Naive thymus-derived CD4-positive, alpha-beta T cell (primary cell): Measurements from ENCODE around the gene DOK3. TPM values are rescaled to one million over a fixed set of nuclear protein-coding genes. Genes with fewer than 3 reads are reported as not detected.

Experiments
- ATAC-seq: fragments of 150-1000 bp; cut with Tn5 transposase; 2 replicates; pipeline ENCODE4 v1.10.0; 2021; ENCODE audit warnings: mild to moderate bottlenecking, moderate library complexity
- CTCF ChIA-PET: fragments of 350-600 bp; sonication (Branson Sonifier 250); formaldehyde crosslinking; loops from one replicate; lab custom pipeline; 2021; ENCODE audit warnings: antibody characterized with exemption; lab: Charles Lee
- POLR2A ChIA-PET: fragments of 350-600 bp; sonication (Branson Sonifier 250); formaldehyde crosslinking; loops from one replicate; lab custom pipeline; 2021; ENCODE audit warnings: antibody characterized with exemption, inconsistent platforms; lab: Charles Lee
- DNase-seq, 9 donors: peaks; one replicate each; pipeline versions ENCODE4 v3.0.0 to v3.0.0-alpha.2; 2020 to 2022; ENCODE audit warnings: mixed read lengths in 1 of 9
- H3K27ac ChIP-seq: one replicate; pipeline ENCODE4 v1.7.0; 2013; ENCODE audit warnings: mild to moderate bottlenecking, low read depth, low read length, moderate library complexity
- H3K27me3 ChIP-seq, 2 donors: one replicate each; pipeline ENCODE4 v1.7.0; 2013; ENCODE audit warnings: low read length in 2 of 2, mild to moderate bottlenecking in 2 of 2, moderate library complexity in 2 of 2; ENCODE audit not compliant: control insufficient read depth in 2 of 2, insufficient read depth in 2 of 2
- H3K36me3 ChIP-seq, 3 experiments: 1 replicate in 2 of 3; 2 replicates in 1 of 3; pipeline ENCODE4 v1.7.0; 2013; ENCODE audit warnings: low read length in 3 of 3, mild to moderate bottlenecking in 3 of 3, moderate library complexity in 1 of 3; ENCODE audit not compliant: insufficient read depth in 3 of 3, control insufficient read depth in 2 of 3
- H3K4me1 ChIP-seq, 2 donors: one replicate each; pipeline ENCODE4 v1.7.0; 2013; ENCODE audit warnings: low read length in 2 of 2, mild to moderate bottlenecking in 2 of 2, moderate library complexity in 1 of 2; ENCODE audit not compliant: control insufficient read depth in 2 of 2, insufficient read depth in 2 of 2
- H3K4me3 ChIP-seq: 2 replicates; pipeline ENCODE4 v1.7.0; 2013; ENCODE audit warnings: mild to moderate bottlenecking, low read length
- H3K9me3 ChIP-seq, 3 experiments: 1 replicate in 2 of 3; 2 replicates in 1 of 3; pipeline ENCODE4 v1.7.0; 2013; ENCODE audit warnings: low read length in 3 of 3; ENCODE audit not compliant: control insufficient read depth in 2 of 3
- H3K27ac Mint-ChIP-seq, 9 donors: one replicate each; pipeline ENCODE4 v1.8.0; 2020 to 2022; ENCODE audit warnings: mixed read lengths in 9 of 9, mild to moderate bottlenecking in 8 of 9, moderate library complexity in 5 of 9, inconsistent platforms in 2 of 9
- H3K27me3 Mint-ChIP-seq, 5 donors: one replicate each; pipeline ENCODE4 v1.8.0; 2021 to 2022; ENCODE audit warnings: mixed read lengths in 5 of 5, mild to moderate bottlenecking in 1 of 5
- H3K36me3 Mint-ChIP-seq, 5 donors: one replicate each; pipeline ENCODE4 v1.8.0; 2020 to 2022; ENCODE audit warnings: mixed read lengths in 5 of 5, mild to moderate bottlenecking in 3 of 5, inconsistent platforms in 1 of 5
- H3K4me1 Mint-ChIP-seq, 7 donors: one replicate each; pipeline ENCODE4 v1.8.0; 2020 to 2022; ENCODE audit warnings: mixed read lengths in 7 of 7, mild to moderate bottlenecking in 3 of 7, inconsistent platforms in 1 of 7
- H3K4me3 Mint-ChIP-seq, 10 donors: one replicate each; pipeline ENCODE4 v1.8.0; 2020 to 2022; ENCODE audit warnings: mild to moderate bottlenecking in 10 of 10, mixed read lengths in 10 of 10, moderate library complexity in 6 of 10, inconsistent platforms in 2 of 10
- H3K9me3 Mint-ChIP-seq, 11 donors: one replicate each; pipeline ENCODE4 v1.8.0; 2020 to 2022; ENCODE audit warnings: mixed read lengths in 11 of 11, mild to moderate bottlenecking in 4 of 11, inconsistent platforms in 1 of 11, moderate library complexity in 1 of 11
- intact Hi-C, 2 donors: fragments of 100-400 bp; cut with micrococcal nuclease; formaldehyde crosslinking; loops; one replicate each; pipeline ENCODE4 v1.15.1; 2023
- polyA plus RNA-seq, 2 donors: library from polyadenylated mRNA; unstranded; fragments of 300-500 nt; fragmentation: Illumina TruSeq; gene quantifications; one replicate each; pipeline ENCODE4 v1.2.3, GENCODE V29; 2021
- total RNA-seq, 6 experiments: library from RNA in 5 of 6; stranded (reverse) in 5 of 6; gene quantifications; 1 replicate in 5 of 6; 2 replicates in 1 of 6; pipeline ENCODE4 v1.2.3 and lab custom pipeline; 2021 to 2026

DOK3 gene
- total and polyA plus RNA-seq, 7 experiments from 2014 or later: 0.09 to 67.1 (median 4.0) TPM

- H3K27ac ChIP-seq: no peak overlapping the region
- CTCF ChIA-PET: interaction anchor here (1.1 kb wide), 1 partner anchor 221 kb away, joined by 3 read pairs; the partner anchor contains the start of gene PRELID1
- Mint-ChIP-seq H3K27me3 (no peaks in the 10 kb centered on the region), H3K27ac (no peak overlapping the region), H3K36me3 (peaks cover 0 to 7% (median 4%) of the 10 kb centered on the region in 5 donors), H3K4me1 (peaks cover 6 to 20% (median 11%) of the 10 kb centered on the region in 7 donors), H3K4me3 (no peak overlapping the region), H3K9me3 (no peaks in the 10 kb centered on the region)
- H3K4me3 ChIP-seq: no peak overlapping the region
- POLR2A ChIA-PET: interaction anchor here (1.0 kb wide), 1 partner anchor 9 kb away, joined by 3 read pairs; no protein-coding TSS in a partner anchor
- no peaks in the 10 kb centered on the region for H3K9me3 ChIP-seq
- no peak for ATAC-seq
- intact Hi-C loops: no loop called here
- H3K4me1 ChIP-seq: peaks cover 0 to 6% of the 10 kb centered on the region in 2 donors
- H3K27me3 ChIP-seq: no peaks in the 10 kb centered on the region
- DNase-seq: no peak
- H3K36me3 ChIP-seq: peaks cover 0 to 89% (median 10%) of the 10 kb centered on the region in 3 experiments
Measured at GRCh38 chr5:177524941-177525655, 15.5 kb upstream of the DOK3 start.

GRCh38 chr5:177524539-177524900, 14.9 kb upstream of the DOK3 start:
- Mint-ChIP-seq H3K27ac (no peak overlapping the region), H3K36me3 (peaks cover 0 to 6% (median 4%) of the 10 kb centered on the region in 5 donors), H3K4me1 (peaks cover 12 to 25% (median 17%) of the 10 kb centered on the region in 7 donors), H3K27me3 (no peaks in the 10 kb centered on the region), H3K4me3 (no peak overlapping the region), H3K9me3 (no peaks in the 10 kb centered on the region)
- ATAC-seq (no peak), DNase-seq (no peak)
- peaks cover 0 to 84% (median 6%) of the 10 kb centered on the region in 3 experiments for H3K36me3 ChIP-seq
- intact Hi-C loops: no loop called here
- no peaks in the 10 kb centered on the region for H3K9me3 ChIP-seq
- no peak overlapping the region for H3K27ac ChIP-seq
- H3K4me1 ChIP-seq: peaks cover 0 to 6% of the 10 kb centered on the region in 2 donors
- CTCF ChIA-PET: interaction anchor here (1.1 kb wide), 1 partner anchor 221 kb away, joined by 3 read pairs; the partner anchor contains the start of gene PRELID1
- no peak overlapping the region for H3K4me3 ChIP-seq
- no peaks in the 10 kb centered on the region for H3K27me3 ChIP-seq
- POLR2A ChIA-PET: interaction anchor here (0.6 kb wide), 1 partner anchor 628 kb away, joined by 4 read pairs; no protein-coding TSS in a partner anchor

DNA sequence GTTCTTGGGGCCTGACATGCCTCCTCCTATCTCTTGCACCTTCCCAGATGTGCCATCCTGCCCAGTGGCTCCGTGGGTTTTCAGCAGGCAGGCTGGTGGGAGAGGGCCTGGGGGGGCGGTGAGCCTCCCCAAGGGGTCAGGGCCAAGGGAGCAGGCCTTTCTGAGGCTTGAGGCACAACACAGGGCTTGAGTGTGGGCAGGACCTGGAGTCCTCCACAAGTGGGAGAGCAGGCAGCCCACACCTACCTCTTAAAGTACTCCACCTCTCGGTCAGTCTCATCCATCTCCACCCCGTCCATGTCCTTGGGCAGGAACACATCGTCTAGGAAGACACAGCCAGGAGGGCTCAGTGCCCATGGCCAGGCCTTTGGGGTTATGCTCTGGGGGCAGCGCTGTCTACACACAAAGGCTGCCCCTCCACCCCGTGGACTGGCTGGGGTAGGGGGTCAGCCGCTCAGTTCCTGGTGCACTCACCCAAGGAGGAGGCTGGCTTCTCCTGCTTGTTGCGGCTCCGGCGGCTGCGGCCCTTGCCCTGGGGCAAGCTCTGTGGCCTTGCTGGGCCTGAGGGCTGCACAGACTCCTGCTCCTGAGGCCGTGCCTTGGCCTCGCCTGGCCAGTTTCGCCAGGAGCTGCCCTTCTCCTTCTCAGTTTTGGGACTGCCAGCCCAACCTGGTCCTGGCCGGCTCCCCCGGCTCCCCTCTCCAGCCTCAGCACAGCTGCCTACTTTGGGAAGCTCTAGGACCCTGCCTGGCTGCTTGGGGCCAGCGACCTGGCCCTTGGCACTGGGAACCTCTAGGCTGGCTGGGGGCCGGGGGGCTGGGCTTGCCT, 14.3 kb upstream of the DOK3 start:
- ATAC-seq: no peak
- peak overlapping the region in 1 of 9 donors; percentile 56 for H3K27ac Mint-ChIP-seq
- no peaks in the 10 kb centered on the region for H3K9me3 Mint-ChIP-seq
- Histone ChIP-seq H3K4me1 (peaks cover 6% of the 10 kb centered on the region in 2 donors), H3K9me3 (no peaks in the 10 kb centered on the region), H3K27me3 (no peaks in the 10 kb centered on the region), H3K4me3 (no peak overlapping the region), H3K27ac (no peak overlapping the region), H3K36me3 (peaks cover 0 to 78% (median 3%) of the 10 kb centered on the region in 3 experiments)
- no peaks in the 10 kb centered on the region for H3K27me3 Mint-ChIP-seq
- POLR2A ChIA-PET: interaction anchor here (0.6 kb wide), 1 partner anchor 629 kb away, joined by 4 read pairs; no protein-coding TSS in a partner anchor
- no peak for DNase-seq
- H3K4me1 Mint-ChIP-seq: peaks cover 15 to 28% (median 22%) of the 10 kb centered on the region in 7 donors
- CTCF ChIA-PET: interaction anchor here (1.1 kb wide), 1 partner anchor 220 kb away, joined by 3 read pairs; the partner anchor contains the start of gene PRELID1
- no peak overlapping the region for H3K4me3 Mint-ChIP-seq
- H3K36me3 Mint-ChIP-seq: peaks cover 0 to 6% (median 3%) of the 10 kb centered on the region in 5 donors
- intact Hi-C loops: no loop called here

GRCh38 chr5:177520916-177521513, 11.4 kb upstream of the DOK3 start:
- ATAC-seq (no peak), DNase-seq (no peak)
- Histone ChIP-seq H3K36me3 (peaks cover 0 to 54% (median 0%) of the 10 kb centered on the region in 3 experiments), H3K27ac (peak overlapping the region; percentile 24), H3K4me3 (no peak overlapping the region), H3K4me1 (peaks cover 9 to 12% of the 10 kb centered on the region in 2 donors), H3K27me3 (no peaks in the 10 kb centered on the region), H3K9me3 (no peaks in the 10 kb centered on the region)
- peaks cover 3 to 14% (median 5%) of the 10 kb centered on the region in 5 donors for H3K36me3 Mint-ChIP-seq
- POLR2A ChIA-PET: interaction anchor here (1.4 kb wide), 2 partner anchors 10 to 78 kb away, joined by 3 read pairs; no protein-coding TSS in a partner anchor
- H3K9me3 Mint-ChIP-seq: no peaks in the 10 kb centered on the region
- peaks cover 28 to 44% (median 34%) of the 10 kb centered on the region in 7 donors for H3K4me1 Mint-ChIP-seq
- peak overlapping the region in 1 of 10 donors; percentile 32 for H3K4me3 Mint-ChIP-seq
- H3K27me3 Mint-ChIP-seq: peaks cover 0 to 2% (median 0%) of the 10 kb centered on the region in 5 donors
- H3K27ac Mint-ChIP-seq: peak overlapping the region in 5 of 9 donors; percentile 30 to 72 (median 62)
- CTCF ChIA-PET: interaction anchor here (0.7 kb wide), 2 partner anchors 24 to 130 kb away, joined by 3 read pairs; no protein-coding TSS in a partner anchor
- intact Hi-C loops: no loop called here

GRCh38 chr5:177520271-177520670, 10.6 kb upstream of the DOK3 start:
- no peak for DNase-seq
- ChIA-PET CTCF (interaction anchor here (0.7 kb wide), 1 partner anchor 130 kb away, joined by 3 read pairs; no protein-coding TSS in a partner anchor), POLR2A (interaction anchor here (1.4 kb wide), 1 partner anchor 79 kb away, joined by 3 read pairs; no protein-coding TSS in a partner anchor)
- peaks cover 15 to 17% of the 10 kb centered on the region in 2 donors for H3K4me1 ChIP-seq
- no peak for ATAC-seq
- H3K36me3 Mint-ChIP-seq: peaks cover 3 to 20% (median 10%) of the 10 kb centered on the region in 5 donors
- peaks cover 35 to 52% (median 42%) of the 10 kb centered on the region in 7 donors for H3K4me1 Mint-ChIP-seq
- no peaks in the 10 kb centered on the region for H3K9me3 Mint-ChIP-seq
- peak overlapping the region in 4 of 10 donors; percentile 32 to 59 (median 42) for H3K4me3 Mint-ChIP-seq
- peaks cover 0 to 51% (median 0%) of the 10 kb centered on the region in 3 experiments for H3K36me3 ChIP-seq
- H3K9me3 ChIP-seq: no peaks in the 10 kb centered on the region
- no peak overlapping the region for H3K27ac ChIP-seq
- intact Hi-C loops: no loop called here
- peaks cover 0 to 2% (median 0%) of the 10 kb centered on the region in 5 donors for H3K27me3 Mint-ChIP-seq
- no peaks in the 10 kb centered on the region for H3K27me3 ChIP-seq
- H3K4me3 ChIP-seq: no peak overlapping the region
- H3K27ac Mint-ChIP-seq: peak overlapping the region in 4 of 9 donors; percentile 54 to 83 (median 64)
